ENCODE measurements around the gene PPP1R3E. TPM values are rescaled to one million over a fixed set of nuclear protein-coding genes. Genes with fewer than 3 reads are reported as not detected.

The PPP1R3E gene
- total and polyA plus RNA-seq, 2 of the 13 experiments (the other 11 are each of a cell fraction or from before 2014, with no cell fraction given): 16.5 to 26.5 TPM

- peak; percentile 89; the same call in 1 of the 2 replicates for TF ChIP-seq ZNF280D (CRISPR knock-in tag; IDR thresholded peaks at IDR 0.05)
- peak; percentile 19; the same call in 1 of the 2 replicates for TF ChIP-seq GPN1 (CRISPR knock-in tag; IDR thresholded peaks at IDR 0.05; ENCODE audit: borderline replicate concordance)
- TF ChIP-seq KAT2B (IDR thresholded peaks at IDR 0.05; ENCODE audit: borderline replicate concordance, low read depth, low read length): peak; percentile 11; the same call in 1 of the 2 replicates
- peak; percentile 91 for TF ChIP-seq KDM4B (CRISPR knock-in tag; IDR thresholded peaks at IDR 0.05)
- peak; percentile 99 for TF ChIP-seq ZNF674 (CRISPR knock-in tag; IDR thresholded peaks at IDR 0.05; ENCODE audit: low read depth)
- TF ChIP-seq ZNF530 (CRISPR knock-in tag; IDR thresholded peaks at IDR 0.05; ENCODE audit: low read depth): no peak
- peak; percentile 91; the same call in 1 of the 2 replicates for TF ChIP-seq ZNF44 (CRISPR knock-in tag; IDR thresholded peaks at IDR 0.05)
- no peak for TF ChIP-seq ZNF775 (CRISPR knock-in tag; IDR thresholded peaks at IDR 0.05; ENCODE audit: borderline replicate concordance)
- no peak for TF ChIP-seq GTF3A (CRISPR knock-in tag; conservative IDR thresholded peaks at IDR 0.05)
- TF ChIP-seq MNT (IDR thresholded peaks at IDR 0.05): no peak; the same call in 1 of the 2 replicates
- peak; percentile 68 for TF ChIP-seq RBAK (CRISPR knock-in tag; IDR thresholded peaks at IDR 0.05)
- peak; percentile 69; the same call in 1 of the 2 replicates for TF ChIP-seq CC2D1A (CRISPR knock-in tag; IDR thresholded peaks at IDR 0.05)
- TF ChIP-seq ZNF7 (CRISPR knock-in tag; IDR thresholded peaks at IDR 0.05): no peak; the same call in 1 of the 2 replicates
- no peak for TF ChIP-seq NFKBIZ (CRISPR knock-in tag; IDR thresholded peaks at IDR 0.05)
- TF ChIP-seq KDM1A (CRISPR knock-in tag; IDR thresholded peaks at IDR 0.05): 0 out of 2 replicates have a peak, but pooled peaks have one; percentile 41
- TF ChIP-seq ZNF234 (CRISPR knock-in tag; conservative IDR thresholded peaks at IDR 0.05): no peak
- TF ChIP-seq ZNF589 (CRISPR knock-in tag; conservative IDR thresholded peaks at IDR 0.05): no peak
- TF ChIP-seq ELK4 (CRISPR knock-in tag; IDR thresholded peaks at IDR 0.05; ENCODE audit: borderline replicate concordance): no peak
- TF ChIP-seq SP1 (IDR thresholded peaks at IDR 0.05): no peak
- peak; percentile 49 for TF ChIP-seq SP1 (CRISPR knock-in tag; IDR thresholded peaks at IDR 0.05)
- no peak; the same call in 1 of the 2 replicates for TF ChIP-seq ATF6 (CRISPR knock-in tag; conservative IDR thresholded peaks at IDR 0.05)
- TF ChIP-seq CEBPG (CRISPR knock-in tag; IDR thresholded peaks at IDR 0.05): peak; percentile 11; the same call in 1 of the 2 replicates
- no peak for TF ChIP-seq CCAR2 (optimal IDR thresholded peaks at IDR 0.05; ENCODE audit: low read depth, low read length)
Measured at GRCh38 chr14:23302290-23303225, at the start of gene PPP1R3E (continued).
